HCT116 (cell line): ENCODE measurements around the gene GALNT5. TPM values are rescaled to one million over a fixed set of nuclear protein-coding genes. Genes with fewer than 3 reads are reported as not detected.

ENCODE experiments used
- ATAC-seq: fragments of 200-7000 bp; cut with Tn5 transposase; 2 replicates; pipeline ENCODE4 v1.9.1; 2020; ENCODE audit warnings: mild to moderate bottlenecking, moderate library complexity
- BruUV-seq: library from RNA; stranded (reverse); fragments of 400-500 nt; replicated peaks from 2 replicates; lab custom pipeline; 2021; lab: Mats Ljungman, UMichigan
- CTCF ChIA-PET: fragments of 300-600 bp; sonication (Branson Sonifier 250); formaldehyde crosslinking; loops from one replicate; lab custom pipeline; 2021; ENCODE audit warnings: antibody characterized with exemption; lab: Charles Lee
- POLR2A ChIA-PET: fragments of 300-600, 350-600 bp; sonication (Branson Sonifier 250); formaldehyde crosslinking; loops from one replicate; lab custom pipeline; 2021; ENCODE audit warnings: antibody characterized with exemption; lab: Charles Lee
- RAD21 ChIA-PET, 2 experiments: fragments of 300-600 bp; sonication (Branson Sonifier 250); formaldehyde crosslinking; loops; one replicate each; lab custom pipeline; 2023; ENCODE audit warnings: low total read pairs in 2 of 2; ENCODE audit not compliant: uncharacterized antibody in 2 of 2, unreplicated experiment in 2 of 2, low non-redundant PET in 1 of 2; lab: Charles Lee
- DNase-seq: peaks from one replicate; pipeline ENCODE4 v3.0.0-alpha.2; 2010; ENCODE audit warnings: low read depth, low spot score
- H2AFZ ChIP-seq: fragments of 200-600 bp; shearing (Covaris generic), sonication (generic); 2 replicates; pipeline ENCODE4 v1.6.1; 2017; ENCODE audit warnings: low read depth, mixed run types, mixed read lengths, antibody characterized with exemption, low read length; ENCODE audit not compliant: poor library complexity, severe bottlenecking
- H3K27ac ChIP-seq: 2 replicates; pipeline ENCODE4 v1.5.1; 2012; ENCODE audit warnings: low read depth, low read length
- H3K27me3 ChIP-seq: fragments of 200-600 bp; sonication (generic); 2 replicates; pipeline ENCODE4 v1.6.1; 2016; ENCODE audit warnings: mixed run types, low read length, mixed read lengths; ENCODE audit not compliant: insufficient read depth
- H3K36me3 ChIP-seq, 2 experiments: fragments of 200-500 bp in 1 of 2; fragments of 200-600 bp in 1 of 2; sonication (Bioruptor generic) in 1 of 2; sonication (generic) in 1 of 2; 2 replicates each; pipeline versions ENCODE4 v1.5.1 to v1.6.1; 2014 to 2016; ENCODE audit warnings: low read length in 2 of 2, inconsistent platforms in 1 of 2, mixed read lengths in 1 of 2, mixed run types in 1 of 2; ENCODE audit not compliant: insufficient read depth in 2 of 2, control insufficient read depth in 1 of 2
- H3K4me1 ChIP-seq, 2 experiments: fragments of 200-600 bp in 1 of 2; sonication (generic) in 1 of 2; 2 replicates each; pipeline versions ENCODE4 v1.5.1 to v1.6.1; 2012 to 2017; ENCODE audit warnings: low read length in 2 of 2, inconsistent platforms in 1 of 2, mild to moderate bottlenecking in 1 of 2, mixed read lengths in 1 of 2, mixed run types in 1 of 2, moderate library complexity in 1 of 2; ENCODE audit not compliant: insufficient read depth in 2 of 2, control insufficient read depth in 1 of 2
- H3K4me2 ChIP-seq: fragments of 200-600 bp; sonication (generic); 2 replicates; pipeline ENCODE4 v1.6.1; 2017; ENCODE audit warnings: mixed run types, low read length, mixed read lengths
- H3K4me3 ChIP-seq, 2 experiments: fragments of 200-600 bp in 1 of 2; sonication (generic) in 1 of 2; replicated peaks in 1 of 2; 2 replicates each; pipeline ENCODE4 v1.5.1; 2011 to 2016; ENCODE audit warnings: low read length in 2 of 2, control low read depth in 1 of 2, low read depth in 1 of 2, mild to moderate bottlenecking in 1 of 2, mixed read lengths in 1 of 2, mixed run types in 1 of 2
- H3K79me2 ChIP-seq: fragments of 200-600 bp; sonication (generic); 2 replicates; pipeline ENCODE4 v1.6.1; 2017; ENCODE audit warnings: mild to moderate bottlenecking, mixed run types, low read length, moderate library complexity, mixed read lengths; ENCODE audit not compliant: insufficient read depth
- H3K9ac ChIP-seq: fragments of 200-600 bp; sonication (generic); 2 replicates; pipeline ENCODE4 v1.6.1; 2016; ENCODE audit warnings: low read length, mixed read lengths
- H3K9me2 ChIP-seq: fragments of 200-600 bp; sonication (generic), shearing (Covaris generic); 2 replicates; pipeline ENCODE4 v1.6.1; 2017; ENCODE audit warnings: mixed run types, mild to moderate bottlenecking, moderate library complexity; ENCODE audit not compliant: insufficient read depth
- H3K9me3 ChIP-seq, 2 experiments: fragments of 200-500 bp in 1 of 2; fragments of 200-600 bp in 1 of 2; sonication (Bioruptor generic) in 1 of 2; sonication (generic) in 1 of 2; 2 replicates each; pipeline ENCODE4 v1.6.1; 2014 to 2017; ENCODE audit warnings: low read length in 2 of 2, mixed read lengths in 2 of 2, inconsistent platforms in 1 of 2, low read depth in 1 of 2, mild to moderate bottlenecking in 1 of 2, mixed run types in 1 of 2, moderate library complexity in 1 of 2; ENCODE audit not compliant: control insufficient read depth in 1 of 2, insufficient read depth in 1 of 2
- H4K20me1 ChIP-seq: fragments of 200-600 bp; sonication (generic), shearing (Covaris generic); 2 replicates; pipeline ENCODE4 v1.6.1; 2017; ENCODE audit warnings: mixed run types, mild to moderate bottlenecking, moderate library complexity; ENCODE audit not compliant: insufficient read depth
- EGR1 ChIP-seq: IDR thresholded peaks from 2 replicates; pipeline ENCODE4 v1.6.1; 2012; ENCODE audit warnings: low read depth
- ELF1 ChIP-seq: IDR thresholded peaks from 2 replicates; pipeline ENCODE4 v1.6.1; 2012; ENCODE audit warnings: low read depth, borderline replicate concordance
- EZH2 ChIP-seq: fragments of 200-600 bp; sonication (generic); IDR thresholded peaks from 2 replicates; pipeline ENCODE4 v1.6.1; 2017; ENCODE audit warnings: antibody characterized with exemption, mixed run types
- EZH2phosphoT487 ChIP-seq: fragments of 200-600 bp; IDR thresholded peaks from 2 replicates; pipeline ENCODE4 v1.6.1; 2018; ENCODE audit warnings: antibody characterized with exemption, borderline replicate concordance
- TCF7L2 ChIP-seq: IDR thresholded peaks from 2 replicates; pipeline ENCODE4 v1.7.0; 2011; ENCODE audit warnings: borderline replicate concordance, inconsistent platforms; ENCODE audit not compliant: insufficient read depth, insufficient read length; ENCODE audit errors: extremely low read depth
- ZFX ChIP-seq: fragments of 450-650 bp; IDR thresholded peaks from 2 replicates; pipeline ENCODE4 v1.6.1; 2017
- intact Hi-C: fragments of 100-400 bp; cut with micrococcal nuclease; formaldehyde crosslinking; loops from 2 replicates; pipeline ENCODE4 v1.10.0; 2022
- total RNA-seq: library from RNA; stranded (reverse); gene quantifications from one replicate; pipeline ENCODE4 v1.2.1, GENCODE V29; 2021; ENCODE audit not compliant: unreplicated experiment
- TF ChIP-seq, protein P1 (sequence below), 3 experiments: fragments of 200-600 bp in 1 of 3; sonication (generic) in 1 of 3; IDR thresholded peaks in 2 of 3; conservative IDR thresholded peaks in 1 of 3; 2 replicates each; pipeline ENCODE4 v1.5.1; 2012 to 2017; ENCODE audit warnings: low read depth in 2 of 3, low read length in 2 of 3, antibody characterized with exemption in 1 of 3, borderline replicate concordance in 1 of 3, control low read depth in 1 of 3, mild to moderate bottlenecking in 1 of 3, mixed read lengths in 1 of 3, mixed run types in 1 of 3, moderate library complexity in 1 of 3; ENCODE audit not compliant: insufficient read depth in 1 of 3
- TF ChIP-seq, protein P2 (sequence below): IDR thresholded peaks from 2 replicates; pipeline ENCODE4 v1.6.1; 2011; ENCODE audit warnings: mild to moderate bottlenecking, low read length, moderate library complexity; ENCODE audit not compliant: insufficient replicate concordance; ENCODE audit errors: extremely low read depth

GALNT5 gene
- total RNA-seq, 1 experiment from 2014 or later: 3.9 TPM

DNA sequence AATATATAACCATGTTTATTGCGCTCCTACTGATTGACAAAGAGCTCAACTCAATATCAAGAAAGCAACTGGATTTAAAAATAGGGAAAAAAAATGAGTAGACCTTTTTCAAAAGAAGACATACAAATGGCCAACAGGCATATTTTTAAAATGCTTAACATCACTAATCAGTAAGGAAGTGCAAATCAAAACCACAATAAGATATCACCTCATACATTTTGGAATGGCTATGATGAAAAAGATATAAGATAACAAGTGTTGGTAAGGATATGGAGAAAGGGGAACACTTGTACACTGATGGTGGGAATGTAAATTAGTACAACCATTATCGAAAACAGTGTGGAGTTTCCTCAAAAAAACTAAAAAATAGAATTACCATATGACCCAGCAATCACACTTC, 5.6 kb upstream of the GALNT5 start:
- Histone ChIP-seq H3K4me2 (no peak overlapping the region), H3K36me3 (no peaks in the 10 kb centered on the region), H3K9me2 (no peaks in the 10 kb centered on the region), H3K9me3 (no peaks in the 10 kb centered on the region), H4K20me1 (no peaks in the 10 kb centered on the region), H2AFZ (peak overlapping the region; percentile 44), H3K79me2 (no peaks in the 10 kb centered on the region), H3K4me3 (no peak overlapping the region), H3K4me1 (peaks cover 7 to 28% of the 10 kb centered on the region in 2 experiments), H3K27ac (no peak overlapping the region), H3K9ac (no peak overlapping the region), H3K27me3 (no peaks in the 10 kb centered on the region)
- RAD21 ChIA-PET: no interaction called here
- CTCF ChIA-PET: no interaction called here
- ATAC-seq: no peak
- TF ChIP-seq ELF1 (no peak), EZH2 (no peak), ZFX (no peak), EGR1 (no peak), TCF7L2 (no peak), EZH2phosphoT487 (no peak)
- TF ChIP-seq, protein P1, sequence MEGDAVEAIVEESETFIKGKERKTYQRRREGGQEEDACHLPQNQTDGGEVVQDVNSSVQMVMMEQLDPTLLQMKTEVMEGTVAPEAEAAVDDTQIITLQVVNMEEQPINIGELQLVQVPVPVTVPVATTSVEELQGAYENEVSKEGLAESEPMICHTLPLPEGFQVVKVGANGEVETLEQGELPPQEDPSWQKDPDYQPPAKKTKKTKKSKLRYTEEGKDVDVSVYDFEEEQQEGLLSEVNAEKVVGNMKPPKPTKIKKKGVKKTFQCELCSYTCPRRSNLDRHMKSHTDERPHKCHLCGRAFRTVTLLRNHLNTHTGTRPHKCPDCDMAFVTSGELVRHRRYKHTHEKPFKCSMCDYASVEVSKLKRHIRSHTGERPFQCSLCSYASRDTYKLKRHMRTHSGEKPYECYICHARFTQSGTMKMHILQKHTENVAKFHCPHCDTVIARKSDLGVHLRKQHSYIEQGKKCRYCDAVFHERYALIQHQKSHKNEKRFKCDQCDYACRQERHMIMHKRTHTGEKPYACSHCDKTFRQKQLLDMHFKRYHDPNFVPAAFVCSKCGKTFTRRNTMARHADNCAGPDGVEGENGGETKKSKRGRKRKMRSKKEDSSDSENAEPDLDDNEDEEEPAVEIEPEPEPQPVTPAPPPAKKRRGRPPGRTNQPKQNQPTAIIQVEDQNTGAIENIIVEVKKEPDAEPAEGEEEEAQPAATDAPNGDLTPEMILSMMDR (IDR thresholded peaks at IDR 0.05 in 2 of 3, conservative IDR thresholded peaks at IDR 0.05 in 1 of 3; ENCODE audit: borderline replicate concordance in 1 of 3, insufficient read depth in 1 of 3, low read depth in 2 of 3, low read length in 2 of 3): no peak
- TF ChIP-seq, protein P2, sequence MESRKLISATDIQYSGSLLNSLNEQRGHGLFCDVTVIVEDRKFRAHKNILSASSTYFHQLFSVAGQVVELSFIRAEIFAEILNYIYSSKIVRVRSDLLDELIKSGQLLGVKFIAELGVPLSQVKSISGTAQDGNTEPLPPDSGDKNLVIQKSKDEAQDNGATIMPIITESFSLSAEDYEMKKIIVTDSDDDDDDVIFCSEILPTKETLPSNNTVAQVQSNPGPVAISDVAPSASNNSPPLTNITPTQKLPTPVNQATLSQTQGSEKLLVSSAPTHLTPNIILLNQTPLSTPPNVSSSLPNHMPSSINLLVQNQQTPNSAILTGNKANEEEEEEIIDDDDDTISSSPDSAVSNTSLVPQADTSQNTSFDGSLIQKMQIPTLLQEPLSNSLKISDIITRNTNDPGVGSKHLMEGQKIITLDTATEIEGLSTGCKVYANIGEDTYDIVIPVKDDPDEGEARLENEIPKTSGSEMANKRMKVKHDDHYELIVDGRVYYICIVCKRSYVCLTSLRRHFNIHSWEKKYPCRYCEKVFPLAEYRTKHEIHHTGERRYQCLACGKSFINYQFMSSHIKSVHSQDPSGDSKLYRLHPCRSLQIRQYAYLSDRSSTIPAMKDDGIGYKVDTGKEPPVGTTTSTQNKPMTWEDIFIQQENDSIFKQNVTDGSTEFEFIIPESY: no peak
- intact Hi-C loops: no loop called here
- no TSS peak for BruUV-seq
- POLR2A ChIA-PET: no interaction called here
- DNase-seq: no peak
